MG63 (cell line): ENCODE data around the gene RRAD. TPM values are rescaled to one million over a fixed set of nuclear protein-coding genes. Genes with fewer than 3 reads are reported as not detected.

Source experiments
- DNase-seq: peaks from one replicate; pipeline ENCODE4 v3.0.0-alpha.2; 2020
- H3K27me3 ChIP-seq: fragments of 250-450 bp; sonication (Bioruptor Pico); 2 replicates; pipeline ENCODE4 v1.5.1; 2020; ENCODE audit warnings: mild to moderate bottlenecking, moderate library complexity
- H3K36me3 ChIP-seq: fragments of 250-450 bp; sonication (Bioruptor Pico); 2 replicates; pipeline ENCODE4 v1.5.1; 2020; ENCODE audit warnings: mild to moderate bottlenecking, moderate library complexity
- H3K4me3 ChIP-seq: fragments of 250-450 bp; sonication (Bioruptor Pico); 2 replicates; pipeline ENCODE4 v1.5.1; 2020; ENCODE audit warnings: mild to moderate bottlenecking, moderate library complexity
- H3K9me3 ChIP-seq: fragments of 250-450 bp; sonication (Bioruptor Pico); 2 replicates; pipeline ENCODE4 v1.5.1; 2020; ENCODE audit warnings: mild to moderate bottlenecking, moderate library complexity
- total RNA-seq: library from RNA; depleted of rRNA; stranded (reverse); fragments of >200 nt; shearing (Covaris generic); gene quantifications from 2 replicates; pipeline ENCODE4 v1.2.3, GENCODE V29; 2014; ENCODE audit warnings: low replicate concordance

RRAD gene
- total RNA-seq, 1 experiment from 2014 or later: 10.4 TPM

GRCh38 chr16:66913081-66913480 lies 12.3 kb downstream of the RRAD start:
- Histone ChIP-seq H3K9me3 (no peaks in the 10 kb centered on the region), H3K36me3 (no peaks in the 10 kb centered on the region), H3K4me3 (no peak overlapping the region), H3K27me3 (no peaks in the 10 kb centered on the region)
- no peak for DNase-seq

GRCh38 chr16:66911801-66912200 lies 13.5 kb downstream of the RRAD start:
- no peaks in the 10 kb centered on the region for H3K36me3 ChIP-seq
- no peaks in the 10 kb centered on the region for H3K27me3 ChIP-seq
- no peak overlapping the region for H3K4me3 ChIP-seq
- no peak for DNase-seq
- no peaks in the 10 kb centered on the region for H3K9me3 ChIP-seq

GRCh38 chr16:66911112-66911511 lies 14.2 kb downstream of the RRAD start:
- no peak overlapping the region for H3K4me3 ChIP-seq
- H3K36me3 ChIP-seq: no peaks in the 10 kb centered on the region
- H3K27me3 ChIP-seq: no peaks in the 10 kb centered on the region
- DNase-seq: no peak
- no peaks in the 10 kb centered on the region for H3K9me3 ChIP-seq

- no peak for DNase-seq
These were observed 15.0 kb downstream of the RRAD start for GRCh38 chr16:66910175-66910940.

GRCh38 chr16:66908762-66909559 lies 16.4 kb downstream of the RRAD start:
- no peaks in the 10 kb centered on the region for H3K9me3 ChIP-seq
- H3K36me3 ChIP-seq: no peaks in the 10 kb centered on the region
- no peaks in the 10 kb centered on the region for H3K27me3 ChIP-seq
- no peak overlapping the region for H3K4me3 ChIP-seq
- DNase-seq: no peak

More at GRCh38 chr16:66910175-66910940, 15.0 kb downstream of the RRAD start:
- Histone ChIP-seq H3K4me3 (no peak overlapping the region), H3K27me3 (no peaks in the 10 kb centered on the region), H3K9me3 (no peaks in the 10 kb centered on the region), H3K36me3 (no peaks in the 10 kb centered on the region)

GRCh38 chr16:66908116-66908515 lies 17.2 kb downstream of the RRAD start:
- Histone ChIP-seq H3K9me3 (no peaks in the 10 kb centered on the region), H3K4me3 (no peak overlapping the region), H3K27me3 (no peaks in the 10 kb centered on the region), H3K36me3 (no peaks in the 10 kb centered on the region)
- DNase-seq: no peak

- no peak for DNase-seq
- no peaks in the 10 kb centered on the region for H3K36me3 ChIP-seq
- no peaks in the 10 kb centered on the region for H3K9me3 ChIP-seq
- H3K27me3 ChIP-seq: no peaks in the 10 kb centered on the region
- H3K4me3 ChIP-seq: no peak overlapping the region
These were observed 18.2 kb downstream of the RRAD start for GRCh38 chr16:66906916-66907836.

GRCh38 chr16:66905633-66906539 lies 19.4 kb downstream of the RRAD start:
- Histone ChIP-seq H3K36me3 (no peaks in the 10 kb centered on the region), H3K27me3 (no peaks in the 10 kb centered on the region), H3K4me3 (no peak overlapping the region), H3K9me3 (no peaks in the 10 kb centered on the region)
- no peak for DNase-seq

- no peaks in the 10 kb centered on the region for H3K36me3 ChIP-seq
- no peak overlapping the region for H3K4me3 ChIP-seq
- no peaks in the 10 kb centered on the region for H3K27me3 ChIP-seq
- DNase-seq: no peak
- no peaks in the 10 kb centered on the region for H3K9me3 ChIP-seq
These were observed 20.3 kb downstream of the RRAD start for GRCh38 chr16:66904846-66905632.

- Histone ChIP-seq H3K4me3 (no peak overlapping the region), H3K27me3 (no peaks in the 10 kb centered on the region), H3K9me3 (no peaks in the 10 kb centered on the region), H3K36me3 (no peaks in the 10 kb centered on the region)
- DNase-seq: no peak
These were observed 20.9 kb downstream of the RRAD start for GRCh38 chr16:66904428-66904845.

- Histone ChIP-seq H3K4me3 (no peak overlapping the region), H3K27me3 (no peaks in the 10 kb centered on the region), H3K9me3 (no peaks in the 10 kb centered on the region), H3K36me3 (no peaks in the 10 kb centered on the region)
- DNase-seq: no peak
These were observed 21.5 kb downstream of the RRAD start for GRCh38 chr16:66903544-66904427.

- no peak for DNase-seq
- no peaks in the 10 kb centered on the region for H3K36me3 ChIP-seq
- no peaks in the 10 kb centered on the region for H3K27me3 ChIP-seq
- H3K9me3 ChIP-seq: no peaks in the 10 kb centered on the region
- H3K4me3 ChIP-seq: no peak overlapping the region
These were observed 22.4 kb downstream of the RRAD start for GRCh38 chr16:66902648-66903543.

- no peak for DNase-seq
- no peaks in the 10 kb centered on the region for H3K27me3 ChIP-seq
- no peak overlapping the region for H3K4me3 ChIP-seq
- no peaks in the 10 kb centered on the region for H3K9me3 ChIP-seq
- H3K36me3 ChIP-seq: no peaks in the 10 kb centered on the region
These were observed 23.7 kb downstream of the RRAD start for GRCh38 chr16:66901626-66902025.
